ENCODE results near the gene SCLT1. TPM values are rescaled to one million over a fixed set of nuclear protein-coding genes. Genes with fewer than 3 reads are reported as not detected.
A peak's percentile ranks its signal among the peaks of the same experiment; 100 is the strongest.

The SCLT1 gene
- polyA plus RNA-seq, 2 donors = 3.3 to 4.3 TPM

GRCh38 chr4:128951316-128951715 is 142.0 kb downstream of the SCLT1 start:
- H3K27me3 ChIP-seq (ENCODE audit: control insufficient read depth in 1 of 2, insufficient read depth in 2 of 2, low read length in 2 of 2) = no peaks in the 10 kb centered on the region
- H3K4me3 ChIP-seq (ENCODE audit: low read depth in 1 of 2, low read length in 2 of 2) = no peak overlapping the region
- no peaks in the 10 kb centered on the region for H3K9me3 ChIP-seq (ENCODE audit: control insufficient read depth in 2 of 2, insufficient read depth in 1 of 2, low read depth in 1 of 2, low read length in 1 of 2)
- no peaks in the 10 kb centered on the region for H3K4me1 ChIP-seq (ENCODE audit: control insufficient read depth in 2 of 2, insufficient read depth in 2 of 2, low read length in 1 of 2)
- peaks cover 0 to 6% of the 10 kb centered on the region in 2 donors for H3K36me3 ChIP-seq (ENCODE audit: control insufficient read depth in 2 of 2, insufficient read depth in 2 of 2, low read length in 1 of 2)
- WGBS, 2 donors = 69 to 78% methylated on average over 2 of the region's 2 CpGs
- no peak overlapping the region for H3K27ac ChIP-seq (ENCODE audit: low read depth in 2 of 2, low read length in 1 of 2)

GRCh38 chr4:128950796-128951195 is 142.5 kb downstream of the SCLT1 start:
- no peak overlapping the region for H3K27ac ChIP-seq (ENCODE audit: low read depth in 2 of 2, low read length in 1 of 2)
- peaks cover 0 to 6% of the 10 kb centered on the region in 2 donors for H3K36me3 ChIP-seq (ENCODE audit: control insufficient read depth in 2 of 2, insufficient read depth in 2 of 2, low read length in 1 of 2)
- no peaks in the 10 kb centered on the region for H3K4me1 ChIP-seq (ENCODE audit: control insufficient read depth in 2 of 2, insufficient read depth in 2 of 2, low read length in 1 of 2)
- no peak overlapping the region for H3K4me3 ChIP-seq (ENCODE audit: low read depth in 1 of 2, low read length in 2 of 2)
- H3K9me3 ChIP-seq (ENCODE audit: control insufficient read depth in 2 of 2, insufficient read depth in 1 of 2, low read depth in 1 of 2, low read length in 1 of 2) = no peaks in the 10 kb centered on the region
- 95 to 98% methylated on average over 2 of the region's 2 CpGs for WGBS, 2 donors
- H3K27me3 ChIP-seq (ENCODE audit: control insufficient read depth in 1 of 2, insufficient read depth in 2 of 2, low read length in 2 of 2) = no peaks in the 10 kb centered on the region

GRCh38 chr4:128946916-128947315 is 146.4 kb downstream of the SCLT1 start:
- Histone ChIP-seq H3K4me1 (ENCODE audit: control insufficient read depth in 2 of 2, insufficient read depth in 2 of 2, low read length in 1 of 2) (no peaks in the 10 kb centered on the region), H3K9me3 (ENCODE audit: control insufficient read depth in 2 of 2, insufficient read depth in 1 of 2, low read depth in 1 of 2, low read length in 1 of 2) (no peaks in the 10 kb centered on the region), H3K27me3 (ENCODE audit: control insufficient read depth in 1 of 2, insufficient read depth in 2 of 2, low read length in 2 of 2) (no peaks in the 10 kb centered on the region), H3K27ac (ENCODE audit: low read depth in 2 of 2, low read length in 1 of 2) (no peak overlapping the region), H3K36me3 (ENCODE audit: control insufficient read depth in 2 of 2, insufficient read depth in 2 of 2, low read length in 1 of 2) (peaks cover 0 to 6% of the 10 kb centered on the region in 2 donors), H3K4me3 (ENCODE audit: low read depth in 1 of 2, low read length in 2 of 2) (no peak overlapping the region)
- 94 to 95% methylated on average over 3 of the region's 3 CpGs for WGBS, 2 donors

- H3K27ac ChIP-seq (ENCODE audit: low read depth in 2 of 2, low read length in 1 of 2) = no peak overlapping the region
- no peak overlapping the region for H3K4me3 ChIP-seq (ENCODE audit: low read depth in 1 of 2, low read length in 2 of 2)
- peaks cover 0 to 6% of the 10 kb centered on the region in 2 donors for H3K36me3 ChIP-seq (ENCODE audit: control insufficient read depth in 2 of 2, insufficient read depth in 2 of 2, low read length in 1 of 2)
- no peaks in the 10 kb centered on the region for H3K9me3 ChIP-seq (ENCODE audit: control insufficient read depth in 2 of 2, insufficient read depth in 1 of 2, low read depth in 1 of 2, low read length in 1 of 2)
- no peaks in the 10 kb centered on the region for H3K27me3 ChIP-seq (ENCODE audit: control insufficient read depth in 1 of 2, insufficient read depth in 2 of 2, low read length in 2 of 2)
- H3K4me1 ChIP-seq (ENCODE audit: control insufficient read depth in 2 of 2, insufficient read depth in 2 of 2, low read length in 1 of 2) = no peaks in the 10 kb centered on the region
- 32 to 50% methylated on average over 1 of the region's 1 CpG for WGBS, 2 donors
These were observed 150.7 kb downstream of the SCLT1 start for GRCh38 chr4:128942607-128943006.

GRCh38 chr4:128940971-128941370 is 152.4 kb downstream of the SCLT1 start:
- Histone ChIP-seq H3K4me1 (ENCODE audit: control insufficient read depth in 2 of 2, insufficient read depth in 2 of 2, low read length in 1 of 2) (no peaks in the 10 kb centered on the region), H3K27me3 (ENCODE audit: control insufficient read depth in 1 of 2, insufficient read depth in 2 of 2, low read length in 2 of 2) (no peaks in the 10 kb centered on the region), H3K36me3 (ENCODE audit: control insufficient read depth in 2 of 2, insufficient read depth in 2 of 2, low read length in 1 of 2) (no peaks in the 10 kb centered on the region), H3K9me3 (ENCODE audit: control insufficient read depth in 2 of 2, insufficient read depth in 1 of 2, low read depth in 1 of 2, low read length in 1 of 2) (no peaks in the 10 kb centered on the region), H3K4me3 (ENCODE audit: low read depth in 1 of 2, low read length in 2 of 2) (no peak overlapping the region), H3K27ac (ENCODE audit: low read depth in 2 of 2, low read length in 1 of 2) (no peak overlapping the region)
- WGBS, 2 donors = 83 to 87% methylated on average over 2 of the region's 2 CpGs

- Histone ChIP-seq H3K36me3 (ENCODE audit: control insufficient read depth in 2 of 2, insufficient read depth in 2 of 2, low read length in 1 of 2) (no peaks in the 10 kb centered on the region), H3K4me1 (ENCODE audit: control insufficient read depth in 2 of 2, insufficient read depth in 2 of 2, low read length in 1 of 2) (no peaks in the 10 kb centered on the region), H3K27ac (ENCODE audit: low read depth in 2 of 2, low read length in 1 of 2) (no peak overlapping the region), H3K9me3 (ENCODE audit: control insufficient read depth in 2 of 2, insufficient read depth in 1 of 2, low read depth in 1 of 2, low read length in 1 of 2) (no peaks in the 10 kb centered on the region), H3K27me3 (ENCODE audit: control insufficient read depth in 1 of 2, insufficient read depth in 2 of 2, low read length in 2 of 2) (no peaks in the 10 kb centered on the region), H3K4me3 (ENCODE audit: low read depth in 1 of 2, low read length in 2 of 2) (no peak overlapping the region)
- WGBS, 2 donors = 73 to 75% methylated on average over 3 of the region's 3 CpGs
These were observed 163.3 kb downstream of the SCLT1 start for GRCh38 chr4:128930051-128930450.

GRCh38 chr4:128924951-128925350 is 168.4 kb downstream of the SCLT1 start:
- Histone ChIP-seq H3K4me1 (ENCODE audit: control insufficient read depth in 2 of 2, insufficient read depth in 2 of 2, low read length in 1 of 2) (no peaks in the 10 kb centered on the region), H3K27me3 (ENCODE audit: control insufficient read depth in 1 of 2, insufficient read depth in 2 of 2, low read length in 2 of 2) (no peaks in the 10 kb centered on the region), H3K27ac (ENCODE audit: low read depth in 2 of 2, low read length in 1 of 2) (no peak overlapping the region), H3K4me3 (ENCODE audit: low read depth in 1 of 2, low read length in 2 of 2) (no peak overlapping the region), H3K36me3 (ENCODE audit: control insufficient read depth in 2 of 2, insufficient read depth in 2 of 2, low read length in 1 of 2) (no peaks in the 10 kb centered on the region), H3K9me3 (ENCODE audit: control insufficient read depth in 2 of 2, insufficient read depth in 1 of 2, low read depth in 1 of 2, low read length in 1 of 2) (no peaks in the 10 kb centered on the region)
- WGBS, 2 donors = 86 to 92% methylated on average over 5 of the region's 5 CpGs

- Histone ChIP-seq H3K36me3 (ENCODE audit: control insufficient read depth in 2 of 2, insufficient read depth in 2 of 2, low read length in 1 of 2) (no peaks in the 10 kb centered on the region), H3K4me1 (ENCODE audit: control insufficient read depth in 2 of 2, insufficient read depth in 2 of 2, low read length in 1 of 2) (no peaks in the 10 kb centered on the region), H3K27ac (ENCODE audit: low read depth in 2 of 2, low read length in 1 of 2) (no peak overlapping the region), H3K9me3 (ENCODE audit: control insufficient read depth in 2 of 2, insufficient read depth in 1 of 2, low read depth in 1 of 2, low read length in 1 of 2) (no peaks in the 10 kb centered on the region), H3K27me3 (ENCODE audit: control insufficient read depth in 1 of 2, insufficient read depth in 2 of 2, low read length in 2 of 2) (no peaks in the 10 kb centered on the region), H3K4me3 (ENCODE audit: low read depth in 1 of 2, low read length in 2 of 2) (no peak overlapping the region)
- WGBS, 2 donors = 94 to 95% methylated on average over 3 of the region's 3 CpGs
These were observed 171.4 kb downstream of the SCLT1 start for GRCh38 chr4:128921954-128922353.

GRCh38 chr4:128917781-128918180 is 175.6 kb downstream of the SCLT1 start:
- Histone ChIP-seq H3K27ac (ENCODE audit: low read depth in 2 of 2, low read length in 1 of 2) (no peak overlapping the region), H3K27me3 (ENCODE audit: control insufficient read depth in 1 of 2, insufficient read depth in 2 of 2, low read length in 2 of 2) (no peaks in the 10 kb centered on the region), H3K4me3 (ENCODE audit: low read depth in 1 of 2, low read length in 2 of 2) (no peak overlapping the region), H3K36me3 (ENCODE audit: control insufficient read depth in 2 of 2, insufficient read depth in 2 of 2, low read length in 1 of 2) (no peaks in the 10 kb centered on the region), H3K9me3 (ENCODE audit: control insufficient read depth in 2 of 2, insufficient read depth in 1 of 2, low read depth in 1 of 2, low read length in 1 of 2) (no peaks in the 10 kb centered on the region), H3K4me1 (ENCODE audit: control insufficient read depth in 2 of 2, insufficient read depth in 2 of 2, low read length in 1 of 2) (no peaks in the 10 kb centered on the region)
- WGBS, 2 donors = 60 to 61% methylated on average over 2 of the region's 2 CpGs

- no peaks in the 10 kb centered on the region for H3K27me3 ChIP-seq (ENCODE audit: control insufficient read depth in 1 of 2, insufficient read depth in 2 of 2, low read length in 2 of 2)
- H3K36me3 ChIP-seq (ENCODE audit: control insufficient read depth in 2 of 2, insufficient read depth in 2 of 2, low read length in 1 of 2) = no peaks in the 10 kb centered on the region
- H3K4me3 ChIP-seq (ENCODE audit: low read depth in 1 of 2, low read length in 2 of 2) = no peak overlapping the region
- no peaks in the 10 kb centered on the region for H3K4me1 ChIP-seq (ENCODE audit: control insufficient read depth in 2 of 2, insufficient read depth in 2 of 2, low read length in 1 of 2)
- WGBS, 2 donors = 77 to 86% methylated on average over 6 of the region's 6 CpGs
- H3K9me3 ChIP-seq (ENCODE audit: control insufficient read depth in 2 of 2, insufficient read depth in 1 of 2, low read depth in 1 of 2, low read length in 1 of 2) = no peaks in the 10 kb centered on the region
- peak overlapping the region in 1 of 2 donors; percentile 10 for H3K27ac ChIP-seq (ENCODE audit: low read depth in 2 of 2, low read length in 1 of 2)
These were observed 176.5 kb downstream of the SCLT1 start for GRCh38 chr4:128916832-128917231.
